ENCODE data around the gene GRIFIN. TPM values are rescaled to one million over a fixed set of nuclear protein-coding genes. Genes with fewer than 3 reads are reported as not detected.

The GRIFIN gene
- total RNA-seq, 1 donor from 2014 or later, result not detected

DNA sequence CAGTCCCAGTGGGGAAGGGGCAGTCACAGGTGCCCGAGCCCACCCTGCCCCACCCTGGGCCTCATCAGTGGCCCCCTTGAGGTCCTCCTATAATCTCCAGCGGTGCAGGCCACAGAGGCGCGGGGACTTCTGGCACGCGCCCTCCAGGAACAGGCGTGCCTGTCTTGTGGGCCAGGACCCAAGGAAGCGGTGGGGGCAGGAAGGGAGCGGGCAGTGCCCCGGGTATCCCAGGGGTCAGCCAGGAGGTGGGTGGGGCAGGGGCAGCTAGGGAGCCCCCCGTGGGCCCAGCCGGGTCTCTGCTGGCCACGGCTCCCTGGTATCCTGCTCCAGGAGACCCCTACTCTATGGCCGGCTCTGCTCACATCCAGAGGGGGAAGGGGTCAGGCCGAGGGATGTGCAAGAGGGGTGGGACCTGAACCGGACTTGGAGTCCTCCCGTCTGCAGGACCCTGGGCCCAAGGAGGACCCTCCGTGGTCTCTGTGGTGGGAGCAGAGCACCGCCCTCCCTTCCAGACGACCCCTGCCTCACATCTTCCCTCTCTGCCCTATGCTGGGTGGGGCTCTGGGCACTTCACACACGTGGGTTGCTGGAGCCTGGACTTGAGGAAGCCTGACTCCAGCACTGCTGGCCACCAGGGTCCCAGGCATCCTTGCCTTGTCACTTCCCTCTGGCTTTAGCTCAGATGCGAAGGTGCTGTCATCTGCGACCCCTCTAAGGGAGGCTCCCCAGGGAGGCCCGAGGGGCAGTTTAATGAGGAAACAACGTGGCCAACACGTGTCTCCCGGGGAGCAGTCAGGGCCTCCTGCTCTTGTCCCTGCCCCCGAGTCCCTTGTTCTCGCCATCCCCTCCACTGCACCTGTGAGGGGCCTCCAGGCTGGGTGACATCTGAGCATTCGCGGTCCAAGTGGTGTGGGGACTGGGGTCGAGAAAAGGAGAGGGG lies 18.3 kb upstream of the GRIFIN start:
- TF ChIP-seq, protein P1, sequence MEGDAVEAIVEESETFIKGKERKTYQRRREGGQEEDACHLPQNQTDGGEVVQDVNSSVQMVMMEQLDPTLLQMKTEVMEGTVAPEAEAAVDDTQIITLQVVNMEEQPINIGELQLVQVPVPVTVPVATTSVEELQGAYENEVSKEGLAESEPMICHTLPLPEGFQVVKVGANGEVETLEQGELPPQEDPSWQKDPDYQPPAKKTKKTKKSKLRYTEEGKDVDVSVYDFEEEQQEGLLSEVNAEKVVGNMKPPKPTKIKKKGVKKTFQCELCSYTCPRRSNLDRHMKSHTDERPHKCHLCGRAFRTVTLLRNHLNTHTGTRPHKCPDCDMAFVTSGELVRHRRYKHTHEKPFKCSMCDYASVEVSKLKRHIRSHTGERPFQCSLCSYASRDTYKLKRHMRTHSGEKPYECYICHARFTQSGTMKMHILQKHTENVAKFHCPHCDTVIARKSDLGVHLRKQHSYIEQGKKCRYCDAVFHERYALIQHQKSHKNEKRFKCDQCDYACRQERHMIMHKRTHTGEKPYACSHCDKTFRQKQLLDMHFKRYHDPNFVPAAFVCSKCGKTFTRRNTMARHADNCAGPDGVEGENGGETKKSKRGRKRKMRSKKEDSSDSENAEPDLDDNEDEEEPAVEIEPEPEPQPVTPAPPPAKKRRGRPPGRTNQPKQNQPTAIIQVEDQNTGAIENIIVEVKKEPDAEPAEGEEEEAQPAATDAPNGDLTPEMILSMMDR (IDR thresholded peaks at IDR 0.05; ENCODE audit: borderline replicate concordance), result no peak
- no peak overlapping the region for H3K4me3 ChIP-seq
- H3K27me3 ChIP-seq (ENCODE audit: low read depth), result peaks cover 36% of the 10 kb centered on the region
- peak; percentile 43 for DNase-seq
- H3K27ac ChIP-seq (replicated peaks), result peak overlapping the region; percentile 48
- H3K9me3 ChIP-seq (replicated peaks), result no peaks in the 10 kb centered on the region
- H3K36me3 ChIP-seq, result no peaks in the 10 kb centered on the region
- intact Hi-C loops (cut with micrococcal nuclease), result no loop called here
- H3K4me1 ChIP-seq, result peaks cover 37% of the 10 kb centered on the region

DNA sequence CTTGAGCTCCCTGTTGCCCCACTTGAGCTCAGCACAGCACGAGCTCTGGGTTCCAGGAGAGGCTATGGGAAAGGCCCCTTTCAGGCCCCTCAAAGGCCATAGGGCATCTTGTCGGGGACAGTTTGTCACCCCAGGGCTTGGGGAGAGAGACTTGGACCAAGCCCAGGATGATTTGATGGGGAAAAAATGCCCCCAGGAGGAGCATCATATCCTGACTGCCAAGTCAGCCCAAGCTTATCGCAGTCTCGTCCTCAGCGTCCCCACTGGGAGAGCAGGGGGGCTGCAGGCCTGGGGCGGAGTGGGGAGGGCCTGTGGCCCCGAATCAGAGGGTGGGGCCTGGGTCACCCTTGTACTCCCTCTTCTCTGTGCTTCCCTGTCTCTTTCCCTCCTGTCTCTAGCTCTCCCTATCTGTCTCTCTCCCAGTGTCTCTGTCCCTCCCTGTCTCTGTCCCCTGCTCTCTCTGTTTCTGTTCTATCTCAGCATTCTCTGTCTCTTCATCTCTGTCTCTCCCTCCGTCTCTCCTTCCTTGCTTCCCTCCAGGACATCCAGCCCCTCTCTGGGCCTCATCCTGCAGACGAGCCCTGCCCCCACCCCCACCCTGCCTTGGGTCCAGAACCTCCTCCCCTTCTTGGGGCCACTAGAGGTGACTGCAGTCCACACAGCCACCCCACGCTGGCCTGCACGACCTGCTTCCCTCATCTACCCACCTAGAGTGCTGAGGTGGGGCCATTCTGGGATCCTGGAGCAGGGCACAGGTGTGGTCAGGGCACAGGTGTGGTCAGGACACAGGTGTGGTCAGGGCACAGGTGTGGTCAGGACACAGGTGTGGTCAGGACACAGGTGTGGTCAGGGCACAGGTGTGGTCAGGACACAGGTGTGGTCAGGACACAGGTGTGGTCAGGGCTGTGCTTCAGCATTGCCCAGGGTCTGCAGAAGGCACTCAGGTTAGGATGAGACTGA lies 17.3 kb upstream of the GRIFIN start:
- Histone ChIP-seq H3K9me3 (replicated peaks) (no peaks in the 10 kb centered on the region), H3K27ac (replicated peaks) (peak overlapping the region; percentile 48), H3K4me1 (peaks cover 47% of the 10 kb centered on the region), H3K4me3 (no peak overlapping the region), H3K27me3 (ENCODE audit: low read depth) (peaks cover 34% of the 10 kb centered on the region), H3K36me3 (no peaks in the 10 kb centered on the region)
- no peak for DNase-seq
- intact Hi-C loops (cut with micrococcal nuclease), result no loop called here
- TF ChIP-seq, protein P1 (IDR thresholded peaks at IDR 0.05; ENCODE audit: borderline replicate concordance), result no peak

DNA sequence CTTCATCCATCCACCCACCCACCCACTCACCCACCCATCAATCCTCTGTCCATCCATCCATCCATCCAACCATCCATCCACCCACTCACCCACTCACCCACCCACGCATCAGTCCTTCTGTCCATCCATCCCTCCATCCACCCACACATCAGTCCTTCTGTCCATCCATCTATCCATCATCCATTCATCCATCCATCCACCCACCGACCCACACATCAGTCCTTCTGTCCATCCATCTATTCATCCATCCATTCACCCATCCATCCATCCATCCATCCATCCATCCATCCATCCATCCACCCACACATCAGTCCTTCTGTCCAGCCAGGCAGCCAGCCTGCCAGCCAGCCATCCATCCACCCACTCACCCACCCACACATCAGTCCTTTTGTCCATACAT lies 15.8 kb upstream of the GRIFIN start:
- Histone ChIP-seq H3K9me3 (replicated peaks) (no peaks in the 10 kb centered on the region), H3K4me3 (no peak overlapping the region), H3K36me3 (no peaks in the 10 kb centered on the region), H3K4me1 (peaks cover 61% of the 10 kb centered on the region), H3K27ac (replicated peaks) (no peak overlapping the region), H3K27me3 (ENCODE audit: low read depth) (peaks cover 25% of the 10 kb centered on the region)
- TF ChIP-seq, protein P1 (IDR thresholded peaks at IDR 0.05; ENCODE audit: borderline replicate concordance), result no peak
- DNase-seq, result no peak
- intact Hi-C loops (cut with micrococcal nuclease), result no loop called here

DNA sequence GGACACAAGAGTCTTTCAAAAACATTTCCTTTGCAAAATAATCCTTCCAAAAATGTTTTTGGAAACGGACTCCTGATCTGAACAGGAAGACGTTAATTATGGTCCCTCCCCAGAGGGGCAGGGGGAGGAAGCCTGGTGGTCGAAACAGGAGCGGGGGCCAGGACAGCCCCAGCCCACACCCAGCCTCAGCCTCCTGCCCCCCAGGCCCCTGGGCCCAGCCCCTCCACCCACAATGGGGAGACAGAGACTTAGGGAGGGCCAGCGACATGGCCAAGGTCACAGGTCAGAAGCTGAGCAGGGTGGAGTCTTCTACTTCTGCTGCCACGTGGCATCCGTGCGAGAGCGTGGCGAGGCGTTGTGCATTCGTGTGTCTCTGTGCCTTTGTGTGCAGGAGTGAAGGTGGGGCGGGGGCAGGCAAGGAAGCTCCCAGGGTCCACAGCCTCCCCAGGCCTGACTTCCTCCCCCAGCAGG lies 14.0 kb upstream of the GRIFIN start:
- H3K27me3 ChIP-seq (ENCODE audit: low read depth), result peaks cover 14% of the 10 kb centered on the region
- DNase-seq, result no peak
- no peaks in the 10 kb centered on the region for H3K36me3 ChIP-seq
- H3K27ac ChIP-seq (replicated peaks), result peak overlapping the region; percentile 85
- peaks cover 63% of the 10 kb centered on the region for H3K4me1 ChIP-seq
- no peak overlapping the region for H3K4me3 ChIP-seq
- intact Hi-C loops (cut with micrococcal nuclease), result no loop called here
- H3K9me3 ChIP-seq (replicated peaks), result no peaks in the 10 kb centered on the region
- TF ChIP-seq, protein P1 (IDR thresholded peaks at IDR 0.05; ENCODE audit: borderline replicate concordance), result no peak

DNA sequence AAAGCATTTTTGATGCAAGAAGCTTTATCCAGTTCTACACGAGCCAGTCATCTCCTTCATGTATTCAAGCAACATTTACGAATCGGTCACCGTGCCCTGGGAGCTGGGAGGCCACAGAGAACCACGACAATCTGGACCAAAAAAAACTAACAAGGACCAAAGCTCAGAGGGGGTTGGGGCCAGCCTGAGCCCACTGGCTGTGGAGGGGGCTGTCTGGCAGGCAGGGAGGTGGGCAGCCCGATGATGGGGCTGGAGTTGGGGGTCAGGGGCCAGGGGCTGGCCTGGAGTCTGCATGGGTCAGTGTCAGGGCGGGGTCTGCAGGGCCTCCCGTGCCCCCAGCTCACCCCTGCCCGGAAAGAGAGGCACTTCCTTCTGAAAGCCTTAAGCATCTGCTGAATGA lies 12.5 kb upstream of the GRIFIN start:
- TF ChIP-seq, protein P1 (IDR thresholded peaks at IDR 0.05; ENCODE audit: borderline replicate concordance), result no peak
- DNase-seq, result no peak
- intact Hi-C loops (cut with micrococcal nuclease), result no loop called here
- Histone ChIP-seq H3K9me3 (replicated peaks) (no peaks in the 10 kb centered on the region), H3K4me1 (peaks cover 56% of the 10 kb centered on the region), H3K36me3 (no peaks in the 10 kb centered on the region), H3K4me3 (no peak overlapping the region), H3K27me3 (ENCODE audit: low read depth) (peaks cover 6% of the 10 kb centered on the region), H3K27ac (replicated peaks) (peak overlapping the region; percentile 85)

Measured in left ventricle myocardium inferior (tissue), 1 donor.